Stimulated activated CD4-positive, alpha-beta T cell treated with anti-CD3 and anti-CD28 coated beads, Interleukin-1b, Interleukin-23, amount 100 ng/mL, for 48 hours (primary cell): Measurements from ENCODE around the gene MGARP.
"Not testable (repeated sequence)": the region's sequence is repeated elsewhere in the genome, so short reads cannot be mapped to it uniquely, and the experiment has no call there.

Experiments used
- DNase-seq: peaks from one replicate; pipeline ENCODE4 v3.0.0-alpha.2; 2020

MGARP gene

DNA sequence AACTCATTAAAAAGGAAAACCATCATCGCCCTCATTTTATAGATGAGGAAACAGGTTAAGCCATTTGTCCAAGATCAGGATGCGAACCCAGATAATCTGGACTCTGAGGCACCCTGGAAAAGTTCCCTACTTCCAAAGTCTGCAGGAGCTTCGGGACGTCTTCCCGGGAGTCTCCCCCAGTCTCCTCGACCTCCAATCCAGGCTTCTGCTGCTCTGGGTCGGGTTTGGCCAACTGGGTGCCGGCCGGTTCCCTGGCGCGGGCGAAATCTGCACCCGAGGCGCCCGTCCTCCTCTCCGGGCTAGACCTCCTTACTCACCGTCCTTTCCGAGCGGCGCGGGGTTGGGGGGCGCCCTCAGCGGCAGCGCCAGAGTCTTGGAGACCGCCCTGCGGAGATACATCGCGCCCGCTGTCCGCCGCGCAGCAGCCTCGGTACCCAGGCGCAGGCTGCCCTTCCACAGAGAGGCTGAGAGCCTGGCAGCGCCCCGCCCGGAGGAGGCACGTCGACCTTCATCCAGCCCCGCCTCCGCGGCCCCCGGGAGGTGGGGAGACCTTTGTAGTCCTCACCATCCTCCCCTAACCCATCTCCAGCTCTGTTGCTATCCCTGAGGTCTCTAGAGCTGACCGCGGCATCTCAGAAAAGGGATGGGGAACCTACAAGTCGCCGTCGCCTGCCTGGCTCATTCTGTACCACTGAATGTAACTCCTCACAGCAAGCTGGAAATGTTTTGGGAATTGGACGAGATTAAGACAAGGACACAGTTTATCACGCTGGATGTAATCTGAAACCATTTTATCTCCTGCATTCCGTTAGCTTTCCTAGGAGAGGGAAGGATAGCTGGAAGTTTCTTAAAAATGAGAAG, at the start of gene MGARP:
Gene MGARP, minus strand, starts transcription at position 466 of the 861 bp plus-strand sequence. Its CDS starts 67 bp downstream, at position 399.
- no peak for DNase-seq

DNA sequence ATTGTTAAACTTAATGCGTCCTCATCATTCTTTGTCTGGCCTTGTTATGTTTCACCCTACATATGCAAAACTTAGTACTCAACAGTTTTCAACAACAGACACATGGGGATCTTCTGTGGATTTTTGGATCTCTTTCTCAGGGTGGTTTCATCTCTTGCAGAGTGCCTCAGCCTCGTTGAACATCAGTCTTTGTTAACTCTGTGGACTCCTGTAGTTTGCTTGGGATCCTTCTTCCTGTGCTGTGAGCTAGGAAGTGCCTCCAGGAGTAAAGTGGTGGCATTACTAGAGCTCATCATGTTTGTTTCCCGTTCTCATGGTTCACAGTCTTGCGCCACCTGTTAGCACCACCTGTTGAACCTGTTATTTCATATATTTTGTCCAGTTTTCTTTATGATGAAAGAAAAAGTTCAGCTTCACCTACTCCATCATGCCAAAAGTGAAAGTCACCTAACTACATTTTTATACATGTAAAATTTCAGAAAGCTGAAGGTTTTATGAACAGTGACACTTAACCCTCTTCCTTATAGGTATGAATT, 49.7 kb upstream of the MGARP start:
- DNase-seq, result no peak

DNA sequence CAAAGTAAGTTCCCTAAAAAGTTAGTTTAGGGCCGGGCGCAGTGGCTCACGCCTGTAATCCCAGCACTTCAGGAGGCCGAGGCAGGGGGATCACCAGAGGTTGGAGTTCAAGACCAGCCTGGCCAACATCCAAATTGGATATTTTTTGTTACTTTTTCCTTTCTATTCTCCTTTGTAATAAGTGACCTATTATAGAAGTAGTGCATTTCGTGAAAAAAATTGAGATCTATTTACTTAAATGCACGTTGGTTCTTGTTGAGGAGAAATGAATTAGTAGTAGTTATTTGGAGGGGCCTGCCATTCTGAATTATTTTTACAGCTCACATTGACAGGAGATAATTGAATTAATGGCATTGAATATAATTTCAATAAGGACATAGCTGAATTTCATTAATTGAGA, 44.6 kb upstream of the MGARP start:
- no peak for DNase-seq

DNA sequence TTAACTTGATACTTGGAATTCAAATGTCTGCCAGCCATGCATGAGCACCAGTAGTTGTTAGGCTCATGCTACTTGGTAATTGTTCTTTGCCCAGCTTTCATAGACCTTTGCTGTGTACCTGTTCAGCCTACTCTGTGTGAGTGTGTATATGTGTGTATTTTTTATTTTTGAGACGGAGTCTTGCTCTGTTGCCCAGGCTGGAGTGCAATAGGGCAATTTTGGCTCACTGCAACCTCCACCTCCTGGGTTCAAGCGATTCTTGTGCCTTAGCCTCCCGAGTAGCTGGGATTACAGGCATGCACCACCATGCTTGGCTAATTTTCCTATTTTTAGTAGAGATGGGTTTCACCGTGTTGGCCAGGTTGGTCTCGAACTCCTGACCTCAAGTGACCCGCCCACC, 42.5 kb upstream of the MGARP start:
- not testable (repeated sequence) for DNase-seq

DNA sequence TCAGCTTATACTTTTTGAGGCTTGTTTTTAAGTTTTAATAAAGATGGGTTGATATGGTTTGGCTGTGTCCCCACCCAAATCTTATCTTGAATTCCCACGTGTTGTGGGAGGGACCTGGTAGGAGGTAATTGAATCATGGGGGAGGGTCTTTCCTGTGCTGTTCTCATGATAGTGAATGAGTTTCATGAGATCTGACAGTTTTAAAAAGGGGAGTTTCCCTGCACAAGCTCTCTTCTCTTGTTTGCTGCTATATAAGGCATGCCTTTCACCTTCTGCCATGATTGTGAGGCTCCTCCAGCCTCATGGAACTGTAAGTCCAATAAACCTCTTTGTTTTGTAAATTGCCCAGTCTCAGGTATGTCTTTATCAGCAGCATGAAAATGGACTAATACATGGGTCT, 42.0 kb upstream of the MGARP start:
- not testable (repeated sequence) for DNase-seq

DNA sequence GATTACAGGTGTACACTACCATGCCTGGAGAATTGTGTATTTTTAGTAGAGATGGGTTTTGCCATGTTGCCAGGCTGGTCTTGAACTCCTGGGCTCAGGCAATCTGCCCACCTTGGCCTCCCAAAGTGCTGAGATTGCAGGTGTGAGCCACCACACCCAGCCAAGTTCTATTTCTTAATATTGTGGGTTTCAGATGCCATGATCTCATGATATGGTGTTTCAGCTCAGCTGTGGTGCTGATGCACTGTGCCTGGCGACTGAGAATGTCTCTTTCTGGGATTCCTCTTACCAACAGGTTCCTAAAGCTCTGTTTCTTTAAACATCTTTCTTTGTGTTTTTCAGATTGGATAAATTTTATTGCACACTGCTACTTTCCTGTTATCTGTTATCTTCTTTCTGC, 39.5 kb upstream of the MGARP start:
- no peak for DNase-seq

DNA sequence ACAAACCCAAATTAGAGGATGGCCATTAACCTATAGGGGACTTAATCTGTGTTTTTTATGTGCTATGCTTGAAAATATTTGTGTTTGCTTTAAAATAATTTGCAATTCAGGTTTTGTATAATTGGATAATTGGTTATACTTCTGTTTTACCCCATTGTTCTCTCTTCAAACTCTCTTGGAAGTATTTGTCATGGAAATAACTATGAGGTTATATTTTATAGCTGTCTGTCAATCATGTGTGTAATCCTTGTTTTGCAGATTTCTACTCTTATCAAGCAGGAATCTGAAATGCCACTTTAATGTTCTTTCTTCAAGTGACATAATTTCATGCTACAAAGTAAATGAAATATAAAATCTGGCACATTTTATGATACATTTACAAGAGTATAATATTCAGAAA, 37.6 kb upstream of the MGARP start:
- DNase-seq, result no peak

DNA sequence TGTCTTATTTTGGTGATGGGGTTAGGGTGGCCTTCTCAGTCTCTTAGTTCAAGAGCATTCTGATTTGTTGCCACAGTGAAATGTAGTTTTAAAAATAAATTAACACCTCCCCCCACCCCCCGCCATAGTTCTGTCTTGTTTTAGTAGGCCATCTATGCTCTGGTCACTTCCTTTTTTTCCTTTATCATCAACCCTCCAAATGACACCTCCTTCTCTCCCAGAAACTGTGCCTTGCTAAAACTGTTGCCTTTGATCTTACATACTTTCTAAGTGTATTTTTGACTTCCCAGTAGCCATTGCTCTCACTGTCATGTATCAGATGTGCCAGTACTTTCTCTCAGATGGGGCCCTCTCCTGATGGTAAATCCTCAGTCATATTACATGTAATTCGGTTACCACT, 36.7 kb upstream of the MGARP start:
- DNase-seq, result no peak

DNA sequence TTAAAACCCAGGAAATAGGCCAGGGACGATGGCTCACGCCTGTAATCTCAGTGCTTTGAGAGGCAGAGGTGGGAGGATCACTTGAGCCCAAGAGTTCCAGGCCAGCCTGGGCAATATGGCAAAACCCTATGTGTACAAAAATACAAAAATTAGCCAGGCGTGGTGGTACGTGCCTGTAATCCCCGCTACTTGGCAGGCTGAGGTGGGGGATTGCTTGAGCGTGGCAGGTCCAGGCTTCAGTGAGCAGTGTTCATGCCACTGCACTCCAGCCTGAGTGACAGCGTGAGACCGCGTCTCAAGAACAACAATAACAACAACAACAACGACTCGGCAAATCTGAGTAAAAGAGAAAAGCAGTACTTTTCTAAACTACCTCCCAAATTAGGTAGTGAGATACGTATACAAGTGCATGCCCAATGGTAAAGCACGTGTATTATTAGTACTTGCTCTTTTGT, 35.2 kb upstream of the MGARP start:
- no peak for DNase-seq

DNA sequence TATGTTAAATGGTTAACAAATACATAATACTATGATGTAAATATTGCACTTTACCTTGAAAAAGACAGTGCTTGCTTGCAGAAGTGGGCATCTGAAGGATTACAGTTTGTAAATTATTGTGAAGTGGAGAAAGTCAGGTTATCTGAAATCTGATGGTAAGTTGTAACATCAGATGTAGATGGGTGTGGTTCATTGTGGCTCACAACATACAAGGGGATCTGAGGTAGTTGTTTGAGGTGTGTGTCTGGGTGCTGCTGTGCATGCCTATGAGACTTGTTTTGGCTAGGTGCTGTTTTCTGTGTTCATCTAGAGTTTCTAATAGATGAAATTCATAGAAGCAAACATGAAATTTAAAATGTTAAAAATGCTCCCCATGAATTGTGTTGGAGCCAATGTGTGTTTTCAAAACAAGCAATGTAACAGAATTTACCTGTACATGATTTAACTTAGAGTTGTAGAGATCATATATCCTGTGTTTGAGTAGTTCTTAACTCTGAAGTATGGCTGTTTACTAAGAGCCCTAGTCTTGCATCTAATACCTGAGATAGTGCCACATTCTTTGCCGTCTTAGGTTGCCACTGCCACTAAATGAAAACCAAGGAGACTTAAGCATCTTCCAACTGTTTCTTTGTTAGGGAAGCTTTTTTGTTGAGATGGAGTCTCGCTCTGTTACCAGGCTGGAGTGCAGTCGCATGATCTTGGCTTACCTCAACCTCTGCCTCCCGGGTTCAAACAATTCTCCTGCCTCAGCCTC, 34.2 kb upstream of the MGARP start:
- no peak for DNase-seq

DNA sequence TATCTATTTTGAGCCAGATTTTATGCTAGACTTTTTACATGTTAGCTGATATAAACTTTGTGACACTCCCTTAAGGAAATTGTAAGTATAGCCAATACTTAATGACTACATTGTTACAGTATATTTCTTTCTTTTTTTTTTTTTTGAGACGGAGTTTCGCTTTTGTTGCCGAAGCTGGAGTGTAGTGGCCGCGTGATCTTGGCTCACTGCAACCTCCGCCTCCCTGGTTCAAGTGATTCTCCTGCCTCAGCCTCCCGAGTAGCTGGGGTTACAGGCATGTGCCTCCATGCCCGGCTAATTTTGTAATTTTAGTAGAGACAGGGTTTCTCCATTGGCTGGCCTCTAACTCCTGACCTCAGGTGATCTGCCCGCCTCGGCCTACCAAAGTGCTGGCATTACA, 33.4 kb upstream of the MGARP start:
- DNase-seq, result not testable (repeated sequence)

DNA sequence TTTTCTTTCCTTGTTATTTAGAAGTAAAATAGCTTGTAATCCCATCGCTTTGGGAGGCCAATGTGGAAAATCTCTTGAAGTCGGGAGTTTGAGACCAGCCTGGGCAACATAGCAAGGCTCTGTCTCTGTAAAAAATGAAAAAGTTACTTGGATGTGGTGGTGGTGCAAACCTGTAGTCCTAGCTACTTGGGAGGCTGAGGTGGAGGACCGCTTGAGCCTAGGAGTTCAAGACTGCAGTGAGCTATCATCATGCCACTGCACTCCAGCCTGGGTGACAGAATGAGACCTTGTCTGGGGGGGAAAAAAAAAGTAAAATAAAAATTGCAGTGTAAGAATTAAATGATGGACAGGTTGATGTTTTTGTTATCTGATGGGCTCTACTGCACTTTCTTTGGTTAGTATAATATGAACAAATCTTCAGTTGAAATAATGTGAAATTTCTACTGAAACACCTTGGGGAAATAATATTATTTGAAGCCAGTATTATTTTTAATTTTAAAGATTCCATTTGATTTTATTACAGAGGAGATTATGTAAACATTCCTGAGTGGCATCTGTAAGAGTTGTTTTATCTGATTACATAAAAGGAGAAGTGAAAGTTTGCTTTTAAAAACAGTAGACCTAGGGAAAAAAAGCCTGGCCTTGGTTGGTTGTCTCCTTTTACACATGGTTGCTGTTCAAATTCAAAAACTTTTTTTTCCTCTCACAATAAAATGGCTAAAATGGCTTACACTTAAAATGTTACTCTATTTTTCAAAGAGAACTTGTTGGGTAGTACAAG, 32.7 kb upstream of the MGARP start:
- no peak for DNase-seq

DNA sequence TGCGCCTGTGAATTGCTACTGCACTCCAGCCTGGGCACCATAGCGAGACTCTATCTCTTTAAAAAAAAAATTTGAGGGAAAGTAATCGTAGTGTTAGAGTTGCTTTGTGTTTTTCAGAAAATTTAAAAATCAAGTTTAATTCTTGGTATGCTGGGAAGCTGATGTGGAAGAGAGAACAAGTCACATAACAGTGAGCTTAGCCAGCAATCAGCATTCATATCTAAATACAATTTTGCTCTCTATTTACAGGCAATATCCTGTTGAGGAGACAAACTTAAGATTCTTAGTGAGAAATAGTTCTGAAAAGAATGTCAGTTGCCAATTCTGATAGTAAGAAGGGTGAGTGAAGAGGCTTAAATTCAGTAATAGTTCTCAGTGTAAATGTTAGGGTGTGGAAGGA, 31.9 kb upstream of the MGARP start:
- DNase-seq, result no peak

DNA sequence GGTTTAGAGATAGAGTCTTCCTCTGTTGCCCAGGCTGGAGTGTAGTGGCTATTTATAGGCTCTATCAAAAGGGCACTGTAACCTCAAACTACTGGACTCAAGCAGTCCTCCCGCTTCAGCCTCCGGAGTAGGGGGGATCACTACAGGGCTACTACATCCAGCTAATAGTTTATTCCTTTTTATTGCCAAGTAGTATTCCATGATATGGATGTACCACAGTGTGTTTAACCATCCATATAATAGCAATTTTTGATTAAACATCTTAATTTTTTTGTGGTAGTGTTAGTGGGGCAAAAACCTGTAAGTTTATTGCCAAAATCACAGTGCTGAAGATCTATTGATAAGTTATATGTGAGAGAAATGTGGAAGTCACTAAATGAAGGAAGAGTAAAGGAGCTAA, 24.9 kb upstream of the MGARP start:
- no peak for DNase-seq

DNA sequence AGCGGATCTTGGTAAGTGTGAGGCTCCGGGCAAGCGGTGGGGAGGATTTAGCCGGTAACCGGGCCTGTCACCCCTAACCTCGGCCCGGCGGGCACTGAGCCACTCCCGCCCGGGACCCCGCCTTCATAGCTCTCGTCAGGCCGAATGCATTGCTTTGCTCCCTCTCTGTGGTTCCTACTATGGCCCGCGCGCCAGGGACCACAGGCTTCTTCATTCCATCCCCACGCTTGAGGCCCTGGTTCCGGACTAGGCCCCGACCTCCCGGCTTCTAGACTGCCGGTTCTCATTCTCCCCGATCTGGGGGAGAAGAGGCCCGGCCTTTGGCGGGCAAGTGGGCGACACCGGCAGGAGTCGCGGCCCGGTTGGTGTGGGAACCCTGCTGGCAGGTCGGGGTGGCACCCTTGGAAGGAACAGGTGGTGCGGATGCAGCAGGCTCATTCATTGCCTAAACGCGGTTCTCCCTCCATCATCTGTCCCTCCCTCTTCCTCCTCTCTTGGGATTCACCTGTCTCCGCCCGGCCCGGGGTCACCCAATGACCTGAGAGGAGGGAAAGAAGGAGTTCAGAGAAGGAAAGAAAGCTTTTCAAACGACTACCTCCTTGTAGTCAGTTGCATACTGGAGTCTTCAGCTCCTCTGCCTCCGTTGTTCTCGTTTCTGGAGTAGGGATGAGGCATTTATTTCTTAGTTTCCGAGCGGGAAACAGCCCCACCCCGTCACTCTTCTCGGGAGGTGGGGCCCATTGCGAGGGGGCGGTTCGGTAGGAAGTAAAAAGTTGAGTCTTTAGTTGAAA, 22.0 kb upstream of the MGARP start, which contains the start of gene NDUFC1:
Gene NDUFC1, minus strand, starts transcription at position 657 of the 791 bp plus-strand sequence. CDS start 6,679 bp downstream, outside the sequence.
- peak; percentile 69 for DNase-seq

DNA sequence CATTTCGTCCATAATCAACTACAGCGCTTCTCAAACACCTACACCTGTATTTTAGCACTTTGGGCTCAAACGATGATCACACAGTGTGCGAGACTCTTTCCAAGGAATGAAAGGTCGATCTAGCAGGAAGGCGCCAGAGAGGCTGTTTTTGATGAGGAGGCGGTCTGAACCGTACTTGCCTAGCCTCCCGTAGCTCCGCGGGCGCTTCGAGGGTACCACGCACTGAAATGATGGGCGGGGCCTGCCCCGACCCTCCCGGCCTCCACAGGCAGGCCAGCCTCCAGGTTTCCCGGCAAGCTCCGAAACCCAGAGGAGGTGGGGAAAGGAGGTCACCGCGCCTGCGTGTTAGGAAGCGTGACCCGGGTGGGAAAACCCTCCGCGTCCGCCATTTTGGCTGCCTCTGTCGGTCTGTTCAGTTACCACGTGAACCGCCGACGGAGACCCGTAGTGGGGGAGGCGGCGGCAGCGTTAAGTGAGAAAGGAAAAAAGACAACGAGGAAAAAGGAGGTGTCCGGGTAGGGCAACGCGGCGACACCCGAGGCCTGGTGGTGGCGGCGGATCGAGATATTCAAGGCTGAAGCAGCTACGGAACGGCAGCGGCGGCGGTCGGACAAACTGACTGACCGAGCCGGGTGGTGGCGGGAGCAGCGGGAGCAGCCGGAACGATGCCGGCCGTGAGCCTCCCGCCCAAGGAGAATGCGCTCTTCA, 21.2 kb upstream of the MGARP start, which contains the start of gene NAA15:
Gene NAA15, plus strand, starts transcription at position 393 of the 708 bp plus-strand sequence. Its CDS starts 273 bp downstream, at position 666.
- DNase-seq, result peak; percentile 99

DNA sequence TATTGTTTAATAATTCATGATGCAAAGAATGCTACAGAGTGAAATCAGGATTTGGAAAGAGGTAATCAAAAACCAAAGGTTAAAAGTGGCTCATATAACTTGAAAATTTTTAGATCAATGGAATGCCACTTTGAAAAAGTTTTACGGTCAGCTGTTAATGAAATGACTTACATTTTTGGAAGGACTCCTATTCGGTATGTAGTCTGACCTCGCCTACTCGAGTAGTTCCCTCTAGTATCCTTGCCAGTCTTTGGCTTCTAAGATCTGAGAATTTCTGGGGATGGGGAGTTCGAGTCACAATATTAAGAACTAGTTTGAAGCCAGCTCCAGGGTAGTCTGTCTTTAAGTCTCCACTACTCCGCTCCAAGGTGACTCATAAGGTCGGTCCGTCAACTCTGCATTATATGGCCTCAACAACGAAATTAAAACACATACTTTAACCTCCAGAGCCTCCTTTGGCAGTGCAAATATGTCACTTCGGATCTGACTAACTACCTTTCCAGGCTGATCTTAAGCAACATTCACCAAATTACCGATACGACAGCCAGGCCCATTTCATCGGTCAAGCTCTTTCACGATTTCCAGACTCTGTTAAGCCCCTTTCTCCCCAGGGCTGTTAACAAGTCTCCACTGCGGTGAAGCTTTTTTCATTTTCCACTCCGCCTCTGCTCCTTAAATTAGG, 20.5 kb upstream of the MGARP start:
- DNase-seq, result peak; percentile 22

DNA sequence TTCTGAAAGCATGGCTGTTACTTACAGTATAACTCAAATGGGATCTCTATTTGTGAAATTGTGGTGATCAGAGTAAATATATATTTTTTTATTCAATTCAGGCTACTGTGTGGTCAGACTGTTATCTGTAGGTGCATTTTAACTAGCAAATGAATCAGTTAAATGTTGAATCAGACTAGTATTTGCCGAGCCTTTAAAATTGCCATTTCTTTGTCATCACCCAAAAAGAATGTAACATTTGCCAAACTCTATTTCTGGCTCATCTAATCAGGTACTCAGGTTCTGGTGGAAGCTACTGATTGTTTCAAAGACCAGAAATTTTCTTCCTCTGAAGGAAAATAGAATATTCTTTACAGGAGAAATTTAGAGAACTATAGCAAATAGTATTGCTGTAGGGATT, 19.5 kb upstream of the MGARP start:
- DNase-seq, result no peak

DNA sequence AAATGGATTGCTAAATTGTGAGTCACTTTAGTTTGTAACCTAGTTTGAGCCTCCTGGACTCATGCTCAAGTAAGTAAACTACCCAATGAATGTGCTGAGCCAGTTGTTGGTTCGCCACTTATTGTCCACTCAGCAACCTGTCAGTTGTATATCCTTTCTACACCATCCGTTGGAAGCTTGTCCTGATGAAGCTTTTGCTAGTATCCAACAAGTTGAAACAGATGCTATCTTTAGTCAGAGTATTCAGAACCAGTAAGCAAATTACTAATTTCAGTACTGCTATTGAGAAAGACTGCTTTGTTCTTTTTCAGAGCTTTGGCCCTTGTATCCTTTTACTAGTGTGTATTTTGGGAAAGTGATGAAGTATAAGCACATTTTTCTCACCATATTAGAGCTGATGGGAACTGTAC, 17.0 kb upstream of the MGARP start:
- no peak for DNase-seq

DNA sequence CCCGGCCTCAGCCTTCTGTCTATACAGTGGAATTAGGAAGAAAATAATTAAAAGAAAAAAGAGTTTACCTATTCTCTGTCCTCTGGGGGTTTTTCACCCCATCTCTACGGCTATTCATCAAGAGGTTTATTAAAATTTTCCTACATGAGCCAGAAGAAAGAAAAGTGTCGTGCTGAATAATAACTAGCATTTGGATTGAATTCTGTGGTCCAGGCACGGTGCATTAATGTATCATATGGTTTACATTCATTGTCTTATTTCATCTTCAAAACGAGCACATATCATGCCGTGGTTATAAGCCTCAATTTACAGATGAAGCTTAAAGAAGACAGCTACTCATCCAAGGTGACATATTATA, 15.9 kb upstream of the MGARP start:
- DNase-seq, result no peak
